Calu3 (cell line): ENCODE results near the gene OR2V2. TPM values are rescaled to one million over a fixed set of nuclear protein-coding genes. Genes with fewer than 3 reads are reported as not detected.

Source experiments
- BruUV-seq: library from RNA; stranded (reverse); fragments of 400-500 nt; replicated peaks from 2 replicates; lab custom pipeline; 2021; lab: Mats Ljungman, UMichigan
- CTCF ChIA-PET: fragments of 300-600 bp; sonication (Branson Sonifier 250); formaldehyde crosslinking; loops from one replicate; lab custom pipeline; 2022; ENCODE audit warnings: antibody characterized with exemption; lab: Charles Lee
- DNase-seq: peaks from one replicate; pipeline ENCODE4 v3.0.0; 2022
- H3K27ac Mint-ChIP-seq: one replicate; pipeline ENCODE4 v1.8.0; 2022; ENCODE audit warnings: mixed read lengths; ENCODE audit not compliant: unreplicated experiment
- H3K27me3 Mint-ChIP-seq: one replicate; pipeline ENCODE4 v1.8.0; 2022; ENCODE audit warnings: mixed read lengths; ENCODE audit not compliant: unreplicated experiment
- H3K36me3 Mint-ChIP-seq: one replicate; pipeline ENCODE4 v1.8.0; 2022; ENCODE audit warnings: mild to moderate bottlenecking, moderate library complexity, mixed read lengths; ENCODE audit not compliant: insufficient read depth, unreplicated experiment
- H3K4me1 Mint-ChIP-seq: one replicate; pipeline ENCODE4 v1.8.0; 2022; ENCODE audit warnings: mild to moderate bottlenecking, low read depth, mixed read lengths; ENCODE audit not compliant: unreplicated experiment
- H3K4me3 Mint-ChIP-seq: one replicate; pipeline ENCODE4 v1.8.0; 2022; ENCODE audit warnings: mild to moderate bottlenecking, low read depth, moderate library complexity, mixed read lengths; ENCODE audit not compliant: unreplicated experiment
- H3K9me3 Mint-ChIP-seq: one replicate; pipeline ENCODE4 v1.8.0; 2022; ENCODE audit warnings: low read depth, mixed read lengths; ENCODE audit not compliant: unreplicated experiment
- CTCF ChIP-seq: fragments of 200-600 bp; IDR thresholded peaks from one replicate; pipeline ENCODE4 v1.8.0; 2022; ENCODE audit warnings: antibody characterized with exemption; ENCODE audit not compliant: unreplicated experiment
- intact Hi-C: fragments of 100-400 bp; cut with micrococcal nuclease; formaldehyde crosslinking; loops from one replicate; pipeline ENCODE4 v1.10.0; 2022; ENCODE audit not compliant: unreplicated experiment
- total RNA-seq: library from RNA; stranded (reverse); gene quantifications from 2 replicates; pipeline ENCODE4 v1.2.3, GENCODE V29; 2022

The OR2V2 gene
- total RNA-seq, 1 experiment from 2014 or later: not detected

GRCh38 chr5:181186022-181186421, 38.6 kb downstream of the OR2V2 start:
- no peak overlapping the region for H3K27ac Mint-ChIP-seq
- no peak for DNase-seq
- CTCF ChIA-PET: no interaction called here
- H3K4me3 Mint-ChIP-seq: no peak overlapping the region
- peaks cover 67% of the 10 kb centered on the region for H3K36me3 Mint-ChIP-seq
- H3K4me1 Mint-ChIP-seq: peaks cover 52% of the 10 kb centered on the region
- intact Hi-C loops: no loop called here
- peaks cover 17% of the 10 kb centered on the region for H3K27me3 Mint-ChIP-seq
- peaks cover 2% of the 10 kb centered on the region for H3K9me3 Mint-ChIP-seq
- no peak for TF ChIP-seq CTCF
- BruUV-seq: no TSS peak

- Mint-ChIP-seq H3K4me3 (peak overlapping the region; percentile 93), H3K27me3 (peaks cover 17% of the 10 kb centered on the region), H3K27ac (peak overlapping the region; percentile 100), H3K36me3 (peaks cover 75% of the 10 kb centered on the region), H3K9me3 (peaks cover 2% of the 10 kb centered on the region), H3K4me1 (peaks cover 56% of the 10 kb centered on the region)
- TF ChIP-seq CTCF: no peak
- CTCF ChIA-PET: interaction anchor here (3.7 kb wide), 1 partner anchor 20 kb away, joined by 24 read pairs; no protein-coding TSS in a partner anchor
- BruUV-seq: no TSS peak
- DNase-seq: peak; percentile 18
- intact Hi-C loops: no loop called here
Observed at GRCh38 chr5:181186986-181187499, 39.7 kb downstream of the OR2V2 start.

GRCh38 chr5:181187500-181188213, 40.3 kb downstream of the OR2V2 start:
- H3K4me3 Mint-ChIP-seq: peak overlapping the region; percentile 93
- BruUV-seq: no TSS peak
- peak; percentile 75 for TF ChIP-seq CTCF
- H3K27me3 Mint-ChIP-seq: peaks cover 17% of the 10 kb centered on the region
- intact Hi-C loops: loop anchor here (1.0 kb wide), 1 partner anchor 35 kb away; no protein-coding TSS in a partner anchor
- peaks cover 2% of the 10 kb centered on the region for H3K9me3 Mint-ChIP-seq
- H3K36me3 Mint-ChIP-seq: peaks cover 78% of the 10 kb centered on the region
- CTCF ChIA-PET: interaction anchor here (0.7 to 3.7 kb wide), 7 partner anchors 11 to 69 kb away, joined by 3 to 24 read pairs (median 4); partner anchors contain the start of gene RACK1
- peak; percentile 93 for DNase-seq
- peaks cover 55% of the 10 kb centered on the region for H3K4me1 Mint-ChIP-seq
- H3K27ac Mint-ChIP-seq: peak overlapping the region; percentile 100

- Mint-ChIP-seq H3K9me3 (no peaks in the 10 kb centered on the region), H3K4me3 (peak overlapping the region; percentile 93), H3K36me3 (peaks cover 75% of the 10 kb centered on the region), H3K4me1 (peaks cover 56% of the 10 kb centered on the region), H3K27me3 (peaks cover 17% of the 10 kb centered on the region), H3K27ac (peak overlapping the region; percentile 100)
- no TSS peak for BruUV-seq
- intact Hi-C loops: loop anchor here (1.0 kb wide), 2 partner anchors 18 to 33 kb away; no protein-coding TSS in a partner anchor
- no peak for TF ChIP-seq CTCF
- CTCF ChIA-PET: interaction anchor here (0.8 to 3.7 kb wide), 6 partner anchors 10 to 380 kb away, joined by 3 to 24 read pairs (median 4); partner anchors contain the start of gene RACK1
- DNase-seq: peak; percentile 84
Observed at GRCh38 chr5:181188700-181189362, 41.4 kb downstream of the OR2V2 start.
